Smooth muscle cell (in vitro differentiated cells): ENCODE measurements around the gene TRPM5. TPM values are rescaled to one million over a fixed set of nuclear protein-coding genes. Genes with fewer than 3 reads are reported as not detected.

Experiments used
- DNase-seq: peaks from one replicate; lab custom pipeline; 2025; ENCODE audit not compliant: unreplicated experiment; lab: John Stamatoyannopoulos, UW
- H2AFZ ChIP-seq: fragments of 200-600 bp; sonication (generic); 2 replicates; pipeline ENCODE4 v1.6.0; 2016; ENCODE audit warnings: antibody characterized with exemption, low read depth, mild to moderate bottlenecking
- H3F3A ChIP-seq: fragments of 200-600 bp; sonication (generic); 2 replicates; pipeline ENCODE4 v1.6.0; 2017; ENCODE audit warnings: antibody characterized with exemption, low read depth
- H3K27ac ChIP-seq: fragments of 200-600 bp; sonication (generic); 2 replicates; pipeline ENCODE4 v1.5.1; 2016; ENCODE audit warnings: low read depth, mild to moderate bottlenecking
- H3K27me3 ChIP-seq: fragments of 200-600 bp; sonication (generic); 2 replicates; pipeline ENCODE4 v1.6.1; 2016; ENCODE audit warnings: low read depth, mild to moderate bottlenecking
- H3K36me3 ChIP-seq: fragments of 200-600 bp; sonication (generic); 2 replicates; pipeline ENCODE4 v1.5.1; 2016; ENCODE audit warnings: low read depth
- H3K4me1 ChIP-seq: fragments of 200-600 bp; sonication (generic); 2 replicates; pipeline ENCODE4 v1.5.1; 2016; ENCODE audit warnings: low read depth
- H3K4me2 ChIP-seq: fragments of 200-600 bp; sonication (generic); 2 replicates; pipeline ENCODE4 v1.6.0; 2016; ENCODE audit warnings: mild to moderate bottlenecking
- H3K4me3 ChIP-seq: fragments of 200-600 bp; sonication (generic); 2 replicates; pipeline ENCODE4 v1.5.1; 2016; ENCODE audit warnings: mild to moderate bottlenecking
- H3K79me2 ChIP-seq: fragments of 200-600 bp; sonication (generic); 2 replicates; pipeline ENCODE4 v1.6.0; 2016; ENCODE audit warnings: low read depth, mild to moderate bottlenecking
- H3K9ac ChIP-seq: fragments of 200-600 bp; sonication (generic); 2 replicates; pipeline ENCODE4 v1.6.0; 2016; ENCODE audit warnings: low read depth
- H3K9me3 ChIP-seq: fragments of 200-600 bp; sonication (generic); replicated peaks from 2 replicates; pipeline ENCODE4 v1.5.1; 2016; ENCODE audit warnings: low read depth
- H4K20me1 ChIP-seq: fragments of 200-600 bp; sonication (generic); 2 replicates; pipeline ENCODE4 v1.6.0; 2016; ENCODE audit warnings: low read depth
- CTCF ChIP-seq: fragments of 200-600 bp; sonication (generic); IDR thresholded peaks from 2 replicates; pipeline ENCODE4 v1.5.1; 2017; ENCODE audit warnings: borderline replicate concordance, mild to moderate bottlenecking, antibody characterized with exemption; ENCODE audit not compliant: insufficient read depth, poor library complexity, severe bottlenecking
- WGBS: methylation state at CpG from one replicate; pipeline ENCODE4 v1.1.7; 2016; ENCODE audit warnings: low lambda C conversion rate; 5-methylcytosine and 5-hydroxymethylcytosine counted together
- polyA plus RNA-seq: library from polyadenylated mRNA; unstranded; fragments of >200 nt; fragmentation: Nextera tagmentation; extraction: Ambion mirVana; gene quantifications from 2 replicates; pipeline ENCODE4 v1.2.1, GENCODE V29; 2016
- total RNA-seq: library from RNA; depleted of rRNA; stranded (reverse); fragments of >200 nt; gene quantifications from 2 replicates; pipeline ENCODE4 v1.2.3, GENCODE V29; 2014

TRPM5 gene
- total and polyA plus RNA-seq, 2 experiments from 2014 or later, result not detected

DNA sequence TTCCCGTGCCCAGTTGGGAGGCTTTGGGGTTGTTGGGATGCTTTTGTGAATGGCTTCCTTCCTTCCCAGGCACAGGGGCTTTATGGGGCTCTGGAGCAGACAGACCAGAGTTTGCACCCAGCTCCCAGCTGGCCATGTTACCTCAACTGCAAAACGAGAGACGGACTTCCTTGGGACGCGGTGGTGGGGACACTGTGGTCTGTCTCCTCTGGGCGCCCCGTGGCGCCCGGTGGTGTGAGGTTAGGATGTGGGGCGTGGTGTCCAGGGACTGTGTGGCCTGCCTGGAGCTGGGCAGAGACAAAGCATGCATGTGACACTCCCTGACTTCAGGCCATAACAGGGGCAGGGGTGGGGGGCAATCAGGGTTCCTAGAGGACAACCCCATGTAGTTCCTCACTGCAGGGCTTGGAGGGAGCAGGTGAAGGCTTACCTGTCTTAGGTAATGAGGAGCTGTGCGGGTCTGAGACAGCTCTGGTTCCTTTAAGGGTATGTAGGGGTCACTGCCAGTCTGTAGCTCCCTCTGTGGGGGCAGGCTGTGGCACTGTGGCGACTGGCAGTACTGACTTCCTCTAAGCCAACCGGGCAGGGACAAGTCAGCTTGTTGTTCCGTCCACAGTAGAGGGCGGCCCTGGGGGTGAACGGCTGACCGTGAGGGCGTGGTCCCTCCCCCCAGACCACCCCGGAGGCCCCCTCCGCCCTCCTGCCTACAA, 14.9 kb upstream of the TRPM5 start:
- H3K4me2 ChIP-seq, result no peak overlapping the region
- H2AFZ ChIP-seq, result no peak overlapping the region
- no peak for DNase-seq
- no peak overlapping the region for H3K4me3 ChIP-seq
- no peaks in the 10 kb centered on the region for H3F3A ChIP-seq
- 83% methylated on average over 20 of the region's 20 CpGs for WGBS
- H3K79me2 ChIP-seq, result no peaks in the 10 kb centered on the region
- TF ChIP-seq CTCF, result no peak
- H3K27ac ChIP-seq, result no peak overlapping the region
- no peaks in the 10 kb centered on the region for H3K4me1 ChIP-seq
- peaks cover 8% of the 10 kb centered on the region for H3K27me3 ChIP-seq
- no peaks in the 10 kb centered on the region for H4K20me1 ChIP-seq
- H3K9ac ChIP-seq, result no peak overlapping the region
- no peaks in the 10 kb centered on the region for H3K36me3 ChIP-seq
- no peaks in the 10 kb centered on the region for H3K9me3 ChIP-seq

- H3K4me2 ChIP-seq, result no peak overlapping the region
- no peak for TF ChIP-seq CTCF
- H3K4me1 ChIP-seq, result no peaks in the 10 kb centered on the region
- no peak overlapping the region for H3K9ac ChIP-seq
- no peaks in the 10 kb centered on the region for H3K36me3 ChIP-seq
- peaks cover 8% of the 10 kb centered on the region for H3K27me3 ChIP-seq
- H3K27ac ChIP-seq, result no peak overlapping the region
- H3K9me3 ChIP-seq, result no peaks in the 10 kb centered on the region
- no peaks in the 10 kb centered on the region for H3K79me2 ChIP-seq
- DNase-seq, result no peak
- no peaks in the 10 kb centered on the region for H4K20me1 ChIP-seq
- H2AFZ ChIP-seq, result no peak overlapping the region
- H3F3A ChIP-seq, result no peaks in the 10 kb centered on the region
- 83% methylated on average over 13 of the region's 13 CpGs for WGBS
- H3K4me3 ChIP-seq, result no peak overlapping the region
Measured at GRCh38 chr11:2458321-2458720, 14.0 kb upstream of the TRPM5 start.

DNA sequence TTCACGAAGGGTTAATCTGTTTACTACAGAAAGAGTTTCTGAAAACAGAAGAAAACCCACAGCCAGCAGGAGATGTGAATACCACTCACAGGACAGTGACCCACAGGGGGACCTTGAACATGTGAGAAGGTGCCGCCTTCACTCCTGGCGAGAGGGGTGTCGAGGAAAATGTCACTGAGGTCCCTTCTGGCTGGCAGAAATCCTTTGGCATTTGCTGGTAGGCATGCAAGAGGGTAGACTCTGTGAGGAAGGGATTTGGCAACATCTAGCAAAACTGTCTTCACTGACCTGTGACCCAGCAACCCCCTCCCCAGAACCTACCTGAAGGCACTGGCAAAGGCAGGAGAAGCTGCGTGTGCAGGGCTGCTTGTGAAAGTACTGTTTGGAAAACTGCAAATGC, 9.1 kb upstream of the TRPM5 start:
- H3K4me1 ChIP-seq, result no peaks in the 10 kb centered on the region
- H3K27ac ChIP-seq, result no peak overlapping the region
- 96% methylated on average over 5 of the region's 5 CpGs for WGBS
- H3K79me2 ChIP-seq, result no peaks in the 10 kb centered on the region
- H3K27me3 ChIP-seq, result peaks cover 34% of the 10 kb centered on the region
- H3F3A ChIP-seq, result no peaks in the 10 kb centered on the region
- no peaks in the 10 kb centered on the region for H4K20me1 ChIP-seq
- H3K4me2 ChIP-seq, result no peak overlapping the region
- H3K9me3 ChIP-seq, result no peaks in the 10 kb centered on the region
- H3K36me3 ChIP-seq, result no peaks in the 10 kb centered on the region
- H2AFZ ChIP-seq, result no peak overlapping the region
- no peak overlapping the region for H3K9ac ChIP-seq
- no peak for TF ChIP-seq CTCF
- no peak overlapping the region for H3K4me3 ChIP-seq
- no peak for DNase-seq
